DLD1 (cell line): ENCODE measurements around the gene SULT4A1.
"Not testable (repeated sequence)": the region's sequence is repeated elsewhere in the genome, so short reads cannot be mapped to it uniquely, and the experiment has no call there.

Source experiments
- in situ Hi-C: cut with HindIII; loops from 2 replicates; pipeline ENCODE4 v1.10.0; 2017; ENCODE audit warnings: low sequenced_read_pairs

The SULT4A1 gene, protein sequence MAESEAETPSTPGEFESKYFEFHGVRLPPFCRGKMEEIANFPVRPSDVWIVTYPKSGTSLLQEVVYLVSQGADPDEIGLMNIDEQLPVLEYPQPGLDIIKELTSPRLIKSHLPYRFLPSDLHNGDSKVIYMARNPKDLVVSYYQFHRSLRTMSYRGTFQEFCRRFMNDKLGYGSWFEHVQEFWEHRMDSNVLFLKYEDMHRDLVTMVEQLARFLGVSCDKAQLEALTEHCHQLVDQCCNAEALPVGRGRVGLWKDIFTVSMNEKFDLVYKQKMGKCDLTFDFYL

DNA sequence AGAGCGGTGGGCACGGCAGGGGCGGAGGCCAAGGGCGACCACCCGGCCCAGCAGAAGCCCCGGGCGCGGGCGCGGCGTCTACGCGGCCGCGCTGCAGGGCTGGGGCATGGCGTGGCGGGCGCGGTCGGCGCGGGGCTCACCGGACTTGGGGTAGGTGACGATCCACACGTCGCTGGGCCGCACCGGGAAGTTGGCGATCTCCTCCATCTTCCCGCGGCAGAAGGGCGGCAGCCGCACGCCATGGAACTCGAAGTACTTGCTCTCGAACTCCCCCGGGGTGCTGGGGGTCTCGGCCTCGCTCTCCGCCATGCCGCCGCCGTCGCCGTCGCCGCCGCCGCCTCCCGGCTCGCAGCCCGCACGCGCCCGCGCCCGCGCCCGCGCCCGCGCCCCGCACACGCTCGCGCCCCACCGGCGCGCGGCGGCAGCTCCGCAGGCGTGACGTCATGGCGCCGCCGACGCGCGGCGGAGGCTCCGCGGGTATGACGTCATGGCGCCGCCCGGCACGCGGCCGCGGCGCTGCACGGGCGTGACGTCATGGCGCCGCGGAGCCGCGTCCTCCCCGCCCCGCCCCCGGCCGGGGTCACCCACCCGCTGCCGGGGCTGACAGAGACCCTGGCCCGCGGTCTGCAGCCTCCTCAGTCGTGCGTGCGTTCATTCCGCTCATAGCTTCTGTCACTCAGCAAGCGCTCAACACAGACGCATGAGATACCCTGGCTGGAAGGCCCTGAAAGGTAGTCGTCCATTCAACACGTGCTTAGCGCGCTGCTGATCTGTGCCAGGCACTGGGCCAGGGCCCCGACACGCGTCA lies at the start of gene SULT4A1:
Gene SULT4A1 (minus strand): TSS at position 440 of the 808 bp plus-strand sequence. CDS start 131 bp downstream, at position 309.
- in situ Hi-C loops, result no loop called here

DNA sequence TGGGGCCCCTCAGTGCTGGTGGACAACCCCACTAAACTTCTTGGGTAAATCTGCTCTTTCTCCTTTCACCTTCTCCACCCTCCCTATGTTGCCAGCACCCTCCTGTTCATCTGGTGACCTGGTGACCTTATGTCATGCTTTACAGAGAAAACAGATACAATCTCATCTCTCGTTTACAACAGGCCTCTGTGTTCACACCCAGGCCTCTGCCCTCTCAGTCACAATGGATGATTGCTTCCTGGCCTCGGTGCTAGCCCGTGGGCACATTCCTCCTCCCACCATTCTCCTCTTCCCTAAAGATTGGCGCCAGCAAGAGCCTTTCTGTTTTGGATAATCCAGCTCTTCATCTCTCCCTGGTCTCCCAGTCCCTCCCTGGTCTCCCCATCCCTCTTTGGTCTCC lies 49.0 kb upstream of the SULT4A1 start:
- in situ Hi-C loops, result no loop called here

- in situ Hi-C loops, result no loop called here
Measured at GRCh38 chr22:43910178-43910695, 47.9 kb upstream of the SULT4A1 start.

DNA sequence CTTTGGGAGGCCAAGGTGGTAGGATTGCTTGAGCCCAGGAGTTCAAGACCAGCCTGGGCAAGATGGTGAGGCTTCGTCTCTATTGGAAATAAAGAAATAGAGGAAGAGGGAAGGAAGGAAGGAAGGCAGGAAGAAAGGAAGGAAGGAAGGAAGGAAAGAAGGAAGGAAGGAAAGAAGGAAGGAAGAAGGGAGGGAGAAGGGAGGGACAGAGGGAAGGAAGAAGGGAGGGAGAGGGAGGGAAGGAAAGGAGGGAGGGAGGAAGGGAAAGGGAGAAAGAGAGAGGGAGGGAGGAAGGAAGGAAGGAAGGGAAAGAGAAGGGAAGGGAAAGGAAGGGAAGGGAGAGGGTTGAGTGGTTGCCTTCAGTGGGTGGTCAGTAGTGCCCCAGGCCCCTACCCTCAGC lies 47.4 kb upstream of the SULT4A1 start:
- in situ Hi-C loops, result no loop called here

DNA sequence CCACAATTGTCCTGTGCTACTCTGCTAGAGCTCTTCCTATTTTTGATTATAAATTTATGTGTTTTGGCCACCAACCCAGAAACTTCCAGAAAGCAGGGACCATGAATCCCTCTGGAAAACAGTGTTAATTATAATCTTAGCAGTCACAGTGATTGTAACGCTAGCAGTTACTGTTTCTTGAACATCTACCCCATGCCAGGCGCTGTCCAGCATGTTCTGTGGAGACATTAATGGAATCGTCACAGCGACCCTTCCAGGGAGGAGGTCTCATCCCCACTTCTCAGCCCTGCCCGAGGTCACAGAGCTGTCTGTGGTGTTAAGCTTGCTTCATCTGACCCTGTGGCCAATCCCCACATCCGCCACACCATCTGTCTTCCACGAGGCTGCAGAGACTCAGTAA lies 43.4 kb upstream of the SULT4A1 start:
- in situ Hi-C loops, result no loop called here

DNA sequence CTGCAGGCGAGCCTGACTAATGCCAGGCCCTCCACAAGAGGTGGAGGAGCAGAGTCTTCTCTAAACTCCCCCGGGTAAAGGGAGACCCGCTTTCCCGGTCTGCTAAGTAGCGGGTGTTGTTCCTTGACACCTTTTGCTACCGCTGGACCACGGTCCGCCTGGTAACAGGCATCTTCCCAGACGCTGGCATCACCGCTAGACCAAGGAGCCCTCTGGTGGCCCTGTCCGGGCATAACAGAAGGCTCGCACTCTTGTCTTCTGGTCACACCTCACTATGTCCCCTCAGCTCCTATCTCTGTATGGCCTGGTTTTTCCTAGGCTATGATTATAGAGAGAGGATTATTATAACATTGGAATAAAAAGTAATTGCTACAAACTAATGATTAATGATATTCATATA lies 42.1 kb upstream of the SULT4A1 start:
- in situ Hi-C loops, result not testable (repeated sequence)

DNA sequence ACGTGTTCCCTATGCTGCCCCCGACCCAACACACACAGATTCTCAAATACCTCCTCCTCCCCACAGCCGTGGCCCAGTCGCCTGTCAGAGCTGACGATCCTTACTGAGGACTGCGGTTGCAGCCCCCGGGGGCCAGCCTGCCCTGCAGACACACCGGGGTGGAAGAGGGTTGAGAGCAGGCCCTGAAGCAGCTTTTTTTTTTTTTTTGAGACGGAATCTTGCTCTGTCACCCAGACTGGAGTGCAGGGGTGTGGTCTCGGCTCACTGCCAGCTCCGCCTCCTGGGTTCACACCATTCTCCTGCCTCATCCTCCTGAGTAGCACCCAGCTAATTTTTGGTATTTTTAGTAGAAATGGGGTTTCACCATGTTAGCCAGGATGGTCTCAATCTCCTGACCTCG lies 40.7 kb upstream of the SULT4A1 start:
- in situ Hi-C loops, result not testable (repeated sequence)

DNA sequence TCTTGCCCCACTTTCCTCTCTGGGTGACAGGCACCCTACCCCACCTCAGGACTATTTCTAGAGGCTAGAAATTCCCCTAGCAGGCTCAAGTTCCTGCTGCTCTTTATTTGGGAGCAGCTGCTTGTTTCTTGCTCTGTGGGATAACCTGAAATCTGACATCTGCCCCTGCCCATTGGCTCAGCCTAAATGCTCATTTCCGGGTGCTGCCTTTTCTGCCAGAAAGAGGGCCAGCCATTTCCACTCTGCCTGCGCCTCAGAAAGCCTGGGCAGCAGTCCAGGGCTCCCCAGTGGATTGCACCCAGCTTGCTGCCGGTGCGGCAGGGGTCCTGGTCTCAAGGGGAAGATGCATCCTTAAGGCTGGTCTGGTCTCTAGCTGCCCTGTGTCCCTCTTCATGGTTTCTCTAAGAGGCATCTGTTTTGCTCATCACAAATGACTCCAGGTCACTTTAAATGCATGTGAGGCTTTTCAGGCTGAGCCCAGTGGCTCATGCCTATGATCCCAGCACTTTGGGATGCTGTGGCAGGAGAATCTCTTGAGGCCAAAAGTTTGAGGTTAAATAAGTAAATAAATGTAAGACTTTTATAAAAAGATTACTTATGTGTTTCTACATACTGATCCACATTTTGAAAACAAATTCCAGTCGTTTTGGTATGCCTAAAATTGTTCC lies 39.8 kb upstream of the SULT4A1 start:
- in situ Hi-C loops, result no loop called here

DNA sequence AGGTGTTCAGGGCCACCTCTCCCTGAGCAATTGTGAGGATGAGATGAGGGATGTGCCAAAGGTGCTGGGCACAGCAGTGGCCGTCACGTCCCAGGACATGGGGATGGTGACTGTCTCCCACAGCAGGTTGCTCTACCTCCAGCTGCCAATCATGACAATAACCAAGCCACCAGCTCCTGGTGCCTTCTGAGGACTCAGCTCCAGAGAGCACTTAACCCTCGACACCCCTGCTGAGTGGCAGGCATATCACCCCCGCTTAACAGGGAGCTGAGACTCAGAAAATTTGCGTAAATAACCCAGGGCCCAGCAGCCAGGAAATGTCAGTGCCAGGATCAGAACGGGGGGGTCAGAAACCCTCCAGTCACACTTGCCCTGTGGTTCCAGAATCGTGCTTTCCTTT lies 37.9 kb upstream of the SULT4A1 start:
- in situ Hi-C loops, result no loop called here

DNA sequence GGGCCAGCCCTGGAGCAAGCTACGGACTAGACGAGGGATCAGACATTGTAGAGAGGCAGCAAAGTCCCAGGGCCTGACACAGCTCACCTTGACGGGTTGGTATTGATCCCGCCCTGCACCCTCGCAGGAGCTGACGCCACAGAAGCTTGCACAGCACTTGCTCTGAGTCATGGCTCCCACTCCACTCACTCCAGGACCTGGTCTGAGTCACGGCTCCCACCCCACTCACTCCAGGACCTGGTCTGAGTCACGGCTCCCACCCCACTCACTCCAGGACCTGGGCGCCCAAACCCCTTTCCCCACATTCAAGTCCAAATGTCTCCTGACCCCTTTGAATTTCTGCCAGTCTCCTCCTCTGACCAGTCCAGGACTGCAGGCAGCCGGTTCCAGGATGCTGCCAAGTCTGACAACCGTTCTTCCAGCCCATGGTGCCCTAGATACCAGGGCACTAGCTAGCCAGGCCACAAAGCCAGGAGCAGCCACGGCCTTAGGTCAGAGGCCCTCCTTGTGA lies 35.5 kb upstream of the SULT4A1 start:
- in situ Hi-C loops, result no loop called here

DNA sequence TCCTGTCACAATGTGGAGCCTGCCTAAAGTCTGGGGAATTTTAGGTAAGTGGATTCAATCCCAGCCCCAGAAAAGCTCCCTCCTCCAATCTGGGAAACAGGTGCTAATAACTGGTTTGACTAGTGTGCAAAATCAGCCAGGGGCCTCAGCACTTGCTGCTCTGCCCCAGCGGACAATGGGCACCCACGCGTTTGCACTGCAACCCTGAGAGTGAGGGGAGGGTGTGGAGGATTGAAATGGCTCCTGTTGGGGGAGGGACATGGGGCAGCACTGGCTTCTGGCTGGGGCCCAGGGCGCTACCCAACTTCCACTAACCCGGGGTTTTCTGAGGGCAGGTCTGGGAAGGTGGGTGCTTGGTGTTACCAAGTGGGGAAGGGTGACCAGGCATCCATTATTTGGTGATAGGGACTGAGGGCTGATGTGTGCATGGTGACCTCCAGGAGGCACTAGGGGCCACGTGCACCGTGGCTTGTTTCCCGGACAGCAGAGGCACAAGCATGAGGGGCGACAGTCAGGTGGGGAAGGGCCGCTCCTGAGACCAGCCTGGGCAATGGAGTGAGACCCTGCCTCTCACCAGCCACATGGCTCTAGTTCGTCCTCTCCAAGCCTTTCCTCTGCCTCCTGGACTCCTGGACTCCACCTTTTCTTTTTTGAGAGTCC lies 33.8 kb upstream of the SULT4A1 start:
- in situ Hi-C loops, result no loop called here

DNA sequence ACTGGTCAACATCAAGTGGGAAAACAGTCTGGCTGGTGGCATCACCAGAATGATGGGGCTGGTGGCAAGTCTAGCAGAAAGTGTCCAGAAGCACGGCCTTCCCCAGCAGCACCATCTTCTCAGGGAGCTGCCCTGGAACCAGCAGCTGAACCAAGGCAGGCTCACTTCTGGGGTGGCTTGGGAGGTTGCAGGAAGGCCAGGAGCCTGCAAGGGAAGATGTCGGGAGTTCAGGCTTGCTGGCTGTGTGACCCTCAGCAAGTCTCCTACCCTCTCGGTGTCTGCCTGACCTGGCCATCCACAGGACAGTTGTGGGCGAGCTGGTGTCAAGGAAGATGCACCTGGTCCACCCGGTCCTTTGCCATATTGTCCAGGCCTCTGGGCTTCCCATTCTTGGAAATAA lies 31.8 kb upstream of the SULT4A1 start:
- in situ Hi-C loops, result no loop called here

DNA sequence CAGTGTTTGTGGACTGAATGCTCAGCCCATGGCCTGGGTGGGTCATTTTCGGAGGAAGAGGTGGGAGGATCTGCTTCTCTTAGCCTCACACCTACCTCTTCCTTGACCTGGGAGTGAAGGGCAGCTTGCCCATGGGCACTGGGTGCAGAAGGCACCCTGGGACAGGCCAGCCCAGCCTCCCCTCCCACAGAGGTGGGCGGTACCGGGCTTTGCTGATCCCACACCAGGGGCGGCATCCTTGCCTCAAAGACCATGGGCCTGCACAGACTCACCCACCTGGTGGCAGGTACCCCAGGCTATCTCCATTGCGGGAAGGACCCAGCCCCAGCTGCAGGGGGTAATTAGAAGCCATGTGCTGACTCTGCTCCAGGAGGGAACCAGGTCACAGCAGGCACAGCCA lies 31.0 kb upstream of the SULT4A1 start:
- in situ Hi-C loops, result no loop called here

DNA sequence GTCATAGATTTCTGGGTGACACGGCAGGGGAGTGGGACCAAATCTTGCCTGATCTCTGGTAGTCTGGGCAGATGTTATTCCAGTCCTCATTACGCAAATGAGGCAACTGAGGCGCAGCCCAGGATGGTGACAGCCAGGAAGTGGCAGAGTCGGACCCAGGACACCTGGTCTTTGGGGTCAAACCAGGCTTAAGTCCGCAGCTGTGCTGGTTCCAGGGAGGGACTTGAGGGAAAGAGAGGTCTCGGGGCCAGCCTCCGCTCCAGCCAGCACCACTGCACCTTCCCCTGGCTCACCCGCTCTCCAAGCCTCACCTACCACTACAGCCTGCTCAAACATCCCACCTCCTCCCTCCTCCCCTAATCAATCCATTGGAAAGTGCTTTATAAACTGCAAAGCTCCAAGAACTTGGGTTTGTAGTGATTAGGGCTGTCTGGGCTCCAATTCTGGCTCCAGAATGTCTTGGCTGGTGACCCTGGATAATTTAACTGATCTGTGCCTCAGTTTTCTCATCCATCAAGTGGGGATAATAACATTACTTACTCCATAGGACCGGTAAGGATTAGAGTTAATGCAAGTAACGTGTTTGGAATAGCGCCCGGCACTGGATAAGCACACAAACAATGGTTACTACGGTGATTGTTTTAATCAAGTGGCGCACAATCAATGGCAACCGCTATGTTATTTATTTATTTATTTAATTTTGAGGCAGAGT lies 30.0 kb upstream of the SULT4A1 start:
- in situ Hi-C loops, result no loop called here

DNA sequence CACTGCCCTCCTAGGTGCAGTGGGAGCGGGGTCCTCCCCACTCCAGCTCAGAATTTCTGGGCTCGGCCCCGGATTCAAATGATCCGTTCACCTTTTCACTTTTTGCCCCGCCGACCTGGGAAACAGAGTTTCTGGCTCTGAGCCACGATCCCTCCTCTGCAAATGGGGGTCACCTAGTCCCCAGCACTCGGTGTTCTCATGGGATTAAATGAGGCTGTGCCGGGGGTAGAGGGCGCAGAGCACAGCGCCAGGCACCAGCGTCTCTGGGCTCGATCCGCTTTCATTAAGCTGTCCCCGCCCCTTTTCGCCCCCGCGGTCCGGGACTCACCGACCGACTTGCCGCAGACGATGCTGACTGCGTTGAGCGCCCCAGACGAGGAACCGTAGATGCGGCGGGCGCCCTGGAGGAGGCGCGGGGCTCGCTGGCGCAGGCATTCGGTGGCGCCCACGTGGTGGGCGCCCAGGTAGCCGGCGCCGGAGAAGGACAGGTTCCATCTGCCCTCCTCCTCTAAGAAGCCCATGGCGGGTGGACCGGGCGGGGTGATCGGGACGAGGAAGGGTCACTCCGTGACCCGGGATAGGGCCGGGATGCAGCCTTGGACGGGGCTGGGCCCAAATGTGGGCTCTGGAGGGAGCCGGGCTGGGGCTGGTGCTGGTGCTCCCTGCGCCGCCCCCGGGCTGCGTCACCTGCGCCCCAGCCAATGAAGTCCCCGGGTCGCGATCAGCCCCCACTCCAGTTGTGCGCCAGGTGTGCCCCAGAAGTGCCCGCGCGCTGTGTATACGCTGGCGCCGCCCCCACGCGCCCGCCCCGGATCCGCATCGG lies 29.3 kb upstream of the SULT4A1 start, which contains the start of gene PNPLA5:
Gene PNPLA5 (minus strand): TSS at position 654 of the 823 bp plus-strand sequence. CDS start 133 bp downstream, at position 521.
- in situ Hi-C loops, result no loop called here

GRCh38 chr22:43890901-43891331 lies 28.6 kb upstream of the SULT4A1 start:
- in situ Hi-C loops, result no loop called here

DNA sequence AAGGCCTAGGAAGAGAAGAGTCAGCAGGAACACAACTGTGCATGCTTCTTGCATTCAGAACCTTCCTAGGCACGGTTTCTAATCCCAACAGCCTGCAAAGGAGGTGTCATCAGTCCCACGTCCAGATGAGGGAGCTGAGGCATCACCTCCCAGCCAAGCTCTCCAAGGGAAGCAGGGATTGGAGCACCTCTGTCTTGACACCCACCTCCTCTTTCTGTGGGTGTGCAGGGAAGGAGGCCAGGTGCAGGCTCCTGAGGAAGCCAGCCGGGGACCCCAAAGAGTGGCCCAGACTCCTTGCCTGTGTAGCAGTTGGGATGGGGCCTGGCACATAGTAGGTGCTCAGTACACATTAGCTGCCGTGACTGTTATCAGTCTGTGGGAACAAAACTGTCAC lies 27.5 kb upstream of the SULT4A1 start:
- in situ Hi-C loops, result no loop called here

DNA sequence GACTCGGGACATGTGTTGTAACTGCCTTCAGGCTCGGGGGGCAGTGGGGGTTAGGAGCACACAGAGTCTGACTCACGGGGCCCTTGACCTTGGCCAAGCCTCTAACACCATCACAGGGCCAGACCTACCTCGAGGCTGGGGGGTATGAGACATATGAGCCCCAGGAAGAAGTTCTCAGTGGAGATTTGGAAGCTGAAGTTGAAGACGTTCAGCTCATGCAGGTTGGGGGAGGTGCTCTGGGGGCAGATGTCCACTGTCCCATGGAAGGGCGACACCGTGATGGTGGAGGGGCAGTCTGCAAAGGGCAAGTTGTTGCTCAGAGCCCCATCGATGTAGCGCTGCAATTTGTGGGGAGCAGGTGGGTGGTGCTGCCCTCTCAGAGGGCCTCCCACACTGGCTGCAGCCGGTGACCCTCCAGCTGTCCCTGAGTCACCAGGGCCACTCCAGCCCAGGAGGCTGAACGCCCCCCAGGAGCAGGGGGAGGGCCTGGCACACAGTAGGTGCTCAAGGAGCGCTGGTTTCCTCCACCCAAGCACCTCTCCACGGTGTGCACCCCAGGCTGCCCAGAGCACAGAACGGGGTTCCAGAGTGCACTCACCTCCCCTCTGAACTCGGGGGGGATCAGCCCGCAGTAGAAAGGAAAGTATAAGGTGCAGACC lies 27.0 kb upstream of the SULT4A1 start:
- in situ Hi-C loops, result no loop called here

DNA sequence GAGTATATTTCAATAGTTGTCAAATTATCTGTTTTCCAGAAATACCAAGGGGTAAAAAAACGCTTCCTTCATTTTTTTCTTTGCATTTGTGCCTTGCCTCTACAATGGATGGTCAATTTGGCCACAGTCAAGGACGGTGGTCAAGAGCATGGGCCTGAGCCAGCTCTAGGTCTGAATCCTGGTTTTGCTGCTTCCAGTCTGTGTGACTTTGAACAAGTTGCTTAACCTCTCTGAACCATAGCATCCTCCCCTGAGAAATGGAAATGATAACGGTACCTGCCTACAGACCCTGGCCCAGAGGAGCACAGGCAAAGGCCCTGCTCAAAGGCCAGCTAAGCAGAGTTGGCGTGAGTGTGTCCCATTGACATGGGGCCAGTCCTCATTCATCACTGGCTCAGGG lies 26.4 kb upstream of the SULT4A1 start:
- in situ Hi-C loops, result no loop called here
